Peyer's patch (tissue), 4 donors: ENCODE measurements around the gene SLC4A1.

Source experiments
- CTCF ChIP-seq, 6 experiments: fragments of 450-650 bp in 4 of 6; fragments of 200-600 bp in 2 of 6; sonication (generic) in 1 of 6; IDR thresholded peaks; one replicate each; pipeline ENCODE4 v1.5.1; 2017 to 2019; ENCODE audit warnings: antibody characterized with exemption in 6 of 6, mild to moderate bottlenecking in 3 of 6, moderate library complexity in 1 of 6
- POLR2A ChIP-seq, 2 donors: fragments of 450-650 bp; IDR thresholded peaks; one replicate each; pipeline ENCODE4 v1.5.1; 2017; ENCODE audit warnings: antibody characterized with exemption in 2 of 2, mild to moderate bottlenecking in 2 of 2, moderate library complexity in 2 of 2

- TF ChIP-seq CTCF (IDR thresholded peaks at IDR 0.05) (no peak), POLR2A (IDR thresholded peaks at IDR 0.05) (no peak)
These were observed 14.9 kb downstream of the SLC4A1 start for GRCh38 chr17:44253006-44253405.
